Suprapubic skin (tissue), 4 donors: ENCODE measurements around the gene CD9.

Source experiments
- CTCF ChIP-seq, 2 donors: fragments of 200-600 bp in 1 of 2; fragments of 450-650 bp in 1 of 2; sonication (generic) in 1 of 2; IDR thresholded peaks; one replicate each; pipeline ENCODE4 v1.5.1; 2016 to 2019; ENCODE audit warnings: antibody characterized with exemption in 2 of 2, mild to moderate bottlenecking in 1 of 2, moderate library complexity in 1 of 2
- POLR2A ChIP-seq, 2 donors: fragments of 450-650 bp; IDR thresholded peaks; one replicate each; pipeline ENCODE4 v1.6.1; 2017; ENCODE audit warnings: antibody characterized with exemption in 2 of 2, mild to moderate bottlenecking in 2 of 2, moderate library complexity in 2 of 2
- POLR2AphosphoS5 ChIP-seq, 3 donors: sonication (generic); formaldehyde crosslinking; IDR thresholded peaks; one replicate each; pipeline ENCODE4 v1.6.1; 2017; ENCODE audit warnings: antibody characterized with exemption in 3 of 3

GRCh38 chr12:6206327-6206726 is 6.1 kb downstream of the CD9 start:
- TF ChIP-seq CTCF (IDR thresholded peaks at IDR 0.05) (no peak), POLR2A (IDR thresholded peaks at IDR 0.05) (no peak), POLR2AphosphoS5 (IDR thresholded peaks at IDR 0.05) (no peak)
